Duodenal mucosa (tissue), 2 donors: ENCODE data around the gene ECE2.

Source experiments
- H3K27ac ChIP-seq: one replicate; pipeline ENCODE4 v1.7.0; 2013; ENCODE audit warnings: low read depth, low read length
- H3K27me3 ChIP-seq, 2 donors: one replicate each; pipeline ENCODE4 v1.7.0; 2013; ENCODE audit warnings: low read length in 2 of 2, control low read depth in 1 of 2; ENCODE audit not compliant: insufficient read depth in 2 of 2, control insufficient read depth in 1 of 2
- H3K36me3 ChIP-seq, 2 donors: one replicate each; pipeline ENCODE4 v1.7.0; 2013; ENCODE audit warnings: low read length in 2 of 2, control low read depth in 1 of 2; ENCODE audit not compliant: insufficient read depth in 2 of 2, control insufficient read depth in 1 of 2
- H3K4me1 ChIP-seq, 2 donors: one replicate each; pipeline ENCODE4 v1.7.0; 2013; ENCODE audit warnings: low read length in 2 of 2, control low read depth in 1 of 2; ENCODE audit not compliant: insufficient read depth in 2 of 2, control insufficient read depth in 1 of 2
- H3K4me3 ChIP-seq, 2 donors: one replicate each; pipeline ENCODE4 v1.7.0; 2013; ENCODE audit warnings: low read length in 2 of 2, low read depth in 1 of 2
- H3K9ac ChIP-seq, 2 donors: one replicate each; pipeline ENCODE4 v1.7.0; 2013; ENCODE audit warnings: low read length in 2 of 2, low read depth in 1 of 2
- H3K9me3 ChIP-seq, 2 donors: one replicate each; pipeline ENCODE4 v1.7.0; 2013; ENCODE audit warnings: low read length in 2 of 2, control low read depth in 1 of 2; ENCODE audit not compliant: control insufficient read depth in 1 of 2

The ECE2 gene

DNA sequence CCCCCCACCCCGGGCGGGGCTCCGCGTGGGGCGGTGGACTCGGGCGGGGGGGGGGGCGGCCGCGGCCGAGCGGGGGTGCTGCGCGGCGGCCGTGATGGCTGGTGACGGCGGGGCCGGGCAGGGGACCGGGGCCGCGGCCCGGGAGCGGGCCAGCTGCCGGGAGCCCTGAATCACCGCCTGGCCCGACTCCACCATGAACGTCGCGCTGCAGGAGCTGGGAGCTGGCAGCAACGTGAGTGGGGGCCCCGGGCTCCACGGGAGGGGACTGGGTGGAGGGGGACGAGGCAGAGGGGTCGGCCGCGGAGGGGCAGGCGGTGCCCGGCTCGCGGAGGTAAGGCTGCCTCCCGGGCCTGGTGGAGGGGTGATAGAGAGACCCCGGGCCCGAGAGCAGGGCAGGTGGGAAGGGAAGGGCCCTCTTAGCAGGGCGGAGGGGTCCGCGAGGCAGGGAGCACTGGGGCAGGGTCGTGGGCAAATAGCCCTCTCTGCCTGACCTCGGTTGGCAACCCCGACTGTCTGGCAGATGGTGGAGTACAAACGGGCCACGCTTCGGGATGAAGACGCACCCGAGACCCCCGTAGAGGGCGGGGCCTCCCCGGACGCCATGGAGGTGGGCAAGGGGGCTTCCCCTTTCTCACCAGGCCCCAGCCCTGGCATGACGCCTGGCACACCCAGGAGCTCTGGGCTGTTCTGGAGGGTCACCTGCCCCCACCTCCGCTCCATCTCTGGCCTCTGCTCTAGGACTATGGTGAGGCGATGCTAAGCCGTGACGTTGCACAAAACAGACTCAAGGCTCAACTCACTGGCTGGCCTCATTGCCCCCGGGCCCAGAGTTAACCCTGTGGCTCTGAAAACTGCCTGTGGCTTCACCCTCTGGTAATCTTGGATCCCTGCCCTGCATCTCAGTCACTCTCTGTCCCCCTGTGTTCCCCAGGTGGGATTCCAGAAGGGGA is at the start of gene ECE2:
Gene ECE2, plus strand, starts transcription at position 62 of the 950 bp plus-strand sequence. Its CDS starts 132 bp downstream, at position 194.
- H3K4me3 ChIP-seq, result no peak within 1 kb of the TSS
- H3K4me1 ChIP-seq, result no peaks in the 10 kb centered on the region
- no peaks in the 10 kb centered on the region for H3K9me3 ChIP-seq
- no peak within 1 kb of the TSS for H3K9ac ChIP-seq
- H3K27ac ChIP-seq, result no peak within 1 kb of the TSS
- no peaks in the 10 kb centered on the region for H3K36me3 ChIP-seq
- H3K27me3 ChIP-seq, result peaks cover 25 to 31% of the 10 kb centered on the region in 2 donors

DNA sequence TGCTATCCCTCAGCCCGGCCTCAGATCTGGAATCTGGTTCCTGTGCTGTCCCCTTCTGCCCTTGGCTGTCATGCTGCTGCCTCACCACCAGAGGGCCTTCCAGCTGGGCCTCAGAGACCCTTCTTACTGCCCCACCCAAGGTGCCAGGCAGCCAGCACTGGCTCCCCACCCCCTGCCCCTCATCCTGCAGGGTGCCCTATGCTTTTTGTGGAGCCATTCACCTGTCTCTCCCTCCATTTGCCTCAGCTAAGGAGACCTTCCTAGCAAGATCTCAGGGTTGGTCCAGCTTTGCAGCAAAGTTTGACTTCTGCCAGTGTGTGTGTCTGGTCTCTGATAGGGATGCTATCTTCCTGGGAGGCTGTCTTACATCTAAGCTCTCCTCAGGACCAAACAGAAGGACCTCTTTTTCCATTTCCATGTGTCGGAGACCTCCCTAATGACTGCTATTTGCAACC is 48.3 kb upstream of the ECE2 start:
- Histone ChIP-seq H3K27ac (no peak overlapping the region), H3K4me1 (peaks cover 0 to 15% of the 10 kb centered on the region in 2 donors), H3K27me3 (peaks cover 34 to 36% of the 10 kb centered on the region in 2 donors), H3K4me3 (no peak overlapping the region), H3K36me3 (no peaks in the 10 kb centered on the region), H3K9me3 (no peaks in the 10 kb centered on the region), H3K9ac (no peak overlapping the region)

DNA sequence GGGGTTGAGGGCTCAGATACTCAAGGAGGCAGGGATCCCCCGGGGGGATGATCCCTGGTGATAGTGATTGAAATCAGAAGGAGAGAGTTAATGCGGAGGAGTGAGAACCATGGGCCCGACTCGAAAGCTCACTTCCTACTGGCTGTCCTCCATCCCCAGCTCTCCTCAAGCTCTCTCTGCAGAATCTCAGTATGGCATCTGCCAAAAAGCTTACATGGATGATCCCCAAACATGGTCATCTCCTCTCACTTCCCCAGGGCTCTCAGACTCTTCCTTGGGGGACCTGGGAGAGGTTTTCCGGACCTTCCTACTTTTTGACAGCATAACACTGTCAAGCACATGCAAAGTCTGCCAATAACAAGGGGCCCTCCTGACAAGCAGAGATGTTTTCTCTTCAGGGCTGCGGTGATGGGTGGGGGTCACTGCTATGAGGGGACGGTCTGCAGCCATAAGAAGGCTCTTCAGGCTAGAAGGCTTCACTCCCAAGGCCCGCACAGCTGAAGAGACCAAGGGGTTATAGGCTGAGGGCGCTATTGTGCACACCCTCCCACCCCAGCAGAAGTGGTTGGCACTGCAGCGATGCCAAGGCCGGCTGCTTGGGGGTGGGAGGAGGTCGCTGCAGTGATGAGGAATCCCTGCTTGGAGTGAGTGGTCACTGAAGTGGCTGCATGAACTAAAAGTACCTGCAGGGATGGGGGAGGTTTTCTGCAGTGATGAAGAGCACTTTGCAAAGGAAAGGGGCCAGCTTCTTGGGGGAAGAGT is 47.3 kb upstream of the ECE2 start:
- H3K4me1 ChIP-seq, result peaks cover 0 to 15% of the 10 kb centered on the region in 2 donors
- no peak overlapping the region for H3K4me3 ChIP-seq
- no peak overlapping the region for H3K9ac ChIP-seq
- no peak overlapping the region for H3K27ac ChIP-seq
- H3K36me3 ChIP-seq, result no peaks in the 10 kb centered on the region
- H3K27me3 ChIP-seq, result peaks cover 36 to 38% of the 10 kb centered on the region in 2 donors
- H3K9me3 ChIP-seq, result no peaks in the 10 kb centered on the region

DNA sequence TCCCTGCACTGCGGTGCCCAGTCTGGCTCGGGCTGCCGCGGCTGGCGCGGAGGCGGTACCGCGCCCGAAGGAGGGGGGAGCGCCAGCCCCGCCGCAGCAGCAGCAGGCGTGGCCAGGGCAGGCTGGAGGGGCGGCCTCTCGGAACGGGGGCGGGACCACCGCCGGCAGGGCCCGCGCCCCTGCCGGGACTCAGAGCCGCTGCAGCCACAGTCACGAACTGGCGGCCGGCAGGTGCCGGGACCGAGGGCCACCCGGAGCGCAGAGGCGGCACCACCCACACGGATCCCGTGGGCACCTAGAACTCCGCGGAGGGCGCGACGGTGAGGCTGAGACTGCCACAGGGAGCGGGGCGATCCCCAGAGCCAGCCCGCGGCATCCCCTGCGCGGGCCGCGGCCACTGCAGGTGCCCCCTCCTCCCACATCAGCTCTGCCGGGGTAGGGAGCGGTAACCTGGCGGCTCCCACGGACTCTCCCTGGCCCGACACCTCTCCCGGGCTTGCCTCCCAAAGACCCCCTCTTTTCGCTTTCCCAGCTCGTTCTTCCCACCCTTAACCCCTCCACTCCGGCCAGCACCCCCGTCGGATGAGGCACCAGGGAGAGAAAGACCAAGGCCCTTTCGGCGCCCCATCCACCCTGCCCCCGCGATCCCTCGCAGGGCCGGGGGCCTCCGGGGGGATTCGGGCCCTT is 46.3 kb upstream of the ECE2 start, which contains the start of gene VWA5B2:
Gene VWA5B2, plus strand, starts transcription at position 192 of the 687 bp plus-strand sequence. CDS start 944 bp downstream, outside the sequence.
- Histone ChIP-seq H3K27ac (no peak within 1 kb of the TSS), H3K4me1 (peaks cover 0 to 15% of the 10 kb centered on the region in 2 donors), H3K9me3 (no peaks in the 10 kb centered on the region), H3K36me3 (no peaks in the 10 kb centered on the region), H3K27me3 (peaks cover 36 to 42% of the 10 kb centered on the region in 2 donors), H3K9ac (peak within 1 kb of the TSS in 1 of 2 donors; percentile 38), H3K4me3 (peak within 1 kb of the TSS; percentile 22 to 69)

DNA sequence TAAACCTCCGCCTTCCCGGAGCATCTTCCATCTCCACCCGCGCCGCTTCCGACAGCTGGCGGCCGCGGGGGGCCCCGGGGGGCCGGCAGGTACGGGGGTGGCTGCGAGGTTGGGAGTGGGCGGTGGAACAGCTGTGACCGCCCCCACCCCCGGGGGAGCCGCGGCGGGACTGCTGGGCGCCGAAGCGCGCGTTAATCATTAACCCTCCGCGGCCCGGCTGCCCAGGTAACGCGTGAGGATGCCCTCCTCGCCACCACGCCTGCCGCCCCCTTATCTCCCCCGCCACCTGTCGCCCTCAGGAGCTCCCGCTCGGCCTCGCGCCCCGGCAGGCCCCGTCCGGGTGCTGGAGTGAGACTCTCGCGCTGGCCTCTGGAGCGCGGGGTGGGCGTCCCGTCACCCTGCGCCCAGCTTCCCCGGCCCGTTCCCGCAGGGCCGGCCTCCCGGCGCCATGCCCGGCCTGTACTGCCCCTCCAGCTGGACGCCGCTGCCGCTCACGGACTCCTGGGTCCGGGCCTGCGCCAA is 45.7 kb upstream of the ECE2 start:
- Histone ChIP-seq H3K9ac (no peak overlapping the region), H3K27me3 (peaks cover 36 to 42% of the 10 kb centered on the region in 2 donors), H3K27ac (no peak overlapping the region)

DNA sequence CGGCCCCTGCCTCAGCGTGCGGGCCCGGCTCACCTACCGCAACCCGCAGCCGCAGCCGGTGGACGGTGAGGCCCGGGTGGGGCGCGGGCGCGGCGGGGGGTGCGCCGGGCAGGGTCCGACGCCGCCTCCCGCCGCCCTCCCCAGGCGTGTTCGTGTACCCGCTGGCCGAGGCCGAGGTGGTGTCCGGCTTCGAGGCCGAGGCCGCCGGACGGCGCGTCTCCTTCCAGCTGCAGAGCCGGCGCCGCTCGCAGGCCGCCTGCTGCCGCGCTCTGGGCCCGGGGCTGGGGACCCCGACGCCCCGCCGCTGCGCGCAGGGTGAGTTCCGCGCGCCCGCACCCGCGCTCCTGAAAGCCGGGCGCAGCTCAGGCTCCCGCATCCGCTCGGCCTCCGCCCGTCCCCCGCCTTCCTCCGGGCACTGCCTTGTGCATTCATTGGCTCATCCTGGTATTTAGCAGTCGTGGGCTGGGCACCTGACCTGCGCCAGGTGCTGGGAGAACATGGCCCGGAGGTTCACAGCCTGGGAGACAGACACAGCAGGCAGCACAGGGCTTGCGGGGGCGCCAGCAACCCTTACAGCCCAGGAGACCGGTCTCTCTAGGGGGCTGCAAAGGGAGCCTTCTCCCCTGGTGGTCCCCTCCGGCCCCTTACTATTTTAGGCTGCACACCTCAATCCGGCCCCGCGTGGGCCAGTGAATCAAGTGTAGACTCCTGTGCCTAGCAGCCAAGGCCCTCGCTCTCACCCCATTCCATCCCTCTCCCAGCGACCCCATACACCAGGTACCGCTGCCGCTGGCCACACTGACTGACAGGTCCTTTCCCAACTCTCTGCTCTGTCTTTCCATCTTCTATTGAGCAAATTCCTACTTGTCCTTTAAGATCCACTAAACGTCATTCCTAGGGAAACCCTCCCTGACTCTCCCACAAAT is 45.0 kb upstream of the ECE2 start:
- Histone ChIP-seq H3K9me3 (no peaks in the 10 kb centered on the region), H3K27me3 (peaks cover 36 to 42% of the 10 kb centered on the region in 2 donors)

More for the DNA sequence above, 45.7 kb upstream of the ECE2 start:
- Histone ChIP-seq H3K4me3 (peak overlapping the region; percentile 22 to 69), H3K9me3 (no peaks in the 10 kb centered on the region), H3K4me1 (peaks cover 0 to 15% of the 10 kb centered on the region in 2 donors), H3K36me3 (no peaks in the 10 kb centered on the region)

DNA sequence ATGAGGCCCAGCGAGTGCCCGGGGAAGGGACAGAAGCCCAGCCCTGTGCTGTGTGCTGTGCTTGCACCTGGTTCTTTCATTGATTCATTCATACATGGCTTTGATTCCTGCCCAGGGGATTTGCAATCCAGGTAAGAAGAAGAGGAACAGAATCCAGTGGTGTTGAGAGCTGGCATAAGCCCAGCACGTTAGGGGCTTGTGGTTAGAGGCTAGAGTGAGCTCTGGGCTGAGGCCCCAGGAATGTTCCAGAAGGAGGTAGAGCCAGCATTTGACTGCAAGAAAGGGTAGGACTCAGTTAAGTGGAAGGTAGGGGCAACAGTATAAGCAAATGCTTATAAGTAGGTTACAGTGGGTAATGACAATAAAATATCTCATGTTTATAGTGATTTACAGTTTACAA is 44.2 kb upstream of the ECE2 start:
- Histone ChIP-seq H3K27me3 (peaks cover 36 to 42% of the 10 kb centered on the region in 2 donors), H3K4me1 (peaks cover 0 to 15% of the 10 kb centered on the region in 2 donors)

More for the DNA sequence above, 45.0 kb upstream of the ECE2 start:
- no peaks in the 10 kb centered on the region for H3K36me3 ChIP-seq
- H3K27ac ChIP-seq, result no peak overlapping the region
- no peak overlapping the region for H3K9ac ChIP-seq
- H3K4me3 ChIP-seq, result peak overlapping the region in 1 of 2 donors; percentile 57
- peaks cover 0 to 15% of the 10 kb centered on the region in 2 donors for H3K4me1 ChIP-seq

DNA sequence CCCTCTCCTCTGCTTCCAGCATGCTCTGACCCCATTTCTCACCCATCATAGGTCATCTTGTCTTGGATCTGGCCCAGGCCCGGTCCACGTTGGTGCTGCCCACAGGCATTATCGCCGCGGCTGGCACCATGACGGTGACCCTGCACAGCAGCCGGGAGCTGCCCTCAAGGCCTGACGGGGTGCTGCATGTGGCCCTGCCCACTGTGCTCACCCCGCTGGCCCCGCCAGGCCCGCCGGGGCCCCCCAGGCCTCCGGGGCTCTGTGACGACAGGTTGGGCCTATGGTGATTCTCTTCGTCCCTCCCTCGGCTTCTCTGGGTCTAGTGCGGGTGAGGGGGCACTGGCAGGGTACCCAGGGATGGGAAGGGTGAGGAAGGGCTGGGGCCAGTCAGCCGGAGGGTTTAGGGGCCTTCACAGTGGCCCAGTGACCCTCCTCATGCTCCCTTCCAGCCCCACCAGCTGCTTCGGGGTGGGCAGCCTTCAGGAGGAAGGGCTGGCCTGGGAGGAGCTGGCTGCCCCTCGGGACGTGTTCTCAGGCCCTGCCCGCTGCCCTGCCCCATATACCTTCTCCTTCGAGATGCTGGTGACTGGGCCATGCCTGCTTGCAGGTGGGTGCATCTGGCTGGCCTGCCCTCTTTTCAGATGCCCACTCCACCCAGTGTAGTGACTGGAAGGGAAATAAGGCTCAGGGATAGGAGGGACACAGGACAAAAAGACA is 42.5 kb upstream of the ECE2 start:
- peaks cover 0 to 18% of the 10 kb centered on the region in 2 donors for H3K4me1 ChIP-seq
- H3K9ac ChIP-seq, result no peak overlapping the region

More for the DNA sequence above, 44.2 kb upstream of the ECE2 start:
- Histone ChIP-seq H3K27ac (no peak overlapping the region), H3K4me3 (no peak overlapping the region), H3K9me3 (no peaks in the 10 kb centered on the region), H3K9ac (no peak overlapping the region), H3K36me3 (no peaks in the 10 kb centered on the region)

More for the DNA sequence above, 42.5 kb upstream of the ECE2 start:
- H3K36me3 ChIP-seq, result no peaks in the 10 kb centered on the region
- peaks cover 31 to 33% of the 10 kb centered on the region in 2 donors for H3K27me3 ChIP-seq
- no peak overlapping the region for H3K4me3 ChIP-seq
- no peak overlapping the region for H3K27ac ChIP-seq
- H3K9me3 ChIP-seq, result no peaks in the 10 kb centered on the region
